ENCODE data around the gene DDX24.

- TF ChIP-seq EZH2 (IDR thresholded peaks at IDR 0.05; ENCODE audit: insufficient read depth, low read length): no peak
- TF ChIP-seq, protein P1, sequence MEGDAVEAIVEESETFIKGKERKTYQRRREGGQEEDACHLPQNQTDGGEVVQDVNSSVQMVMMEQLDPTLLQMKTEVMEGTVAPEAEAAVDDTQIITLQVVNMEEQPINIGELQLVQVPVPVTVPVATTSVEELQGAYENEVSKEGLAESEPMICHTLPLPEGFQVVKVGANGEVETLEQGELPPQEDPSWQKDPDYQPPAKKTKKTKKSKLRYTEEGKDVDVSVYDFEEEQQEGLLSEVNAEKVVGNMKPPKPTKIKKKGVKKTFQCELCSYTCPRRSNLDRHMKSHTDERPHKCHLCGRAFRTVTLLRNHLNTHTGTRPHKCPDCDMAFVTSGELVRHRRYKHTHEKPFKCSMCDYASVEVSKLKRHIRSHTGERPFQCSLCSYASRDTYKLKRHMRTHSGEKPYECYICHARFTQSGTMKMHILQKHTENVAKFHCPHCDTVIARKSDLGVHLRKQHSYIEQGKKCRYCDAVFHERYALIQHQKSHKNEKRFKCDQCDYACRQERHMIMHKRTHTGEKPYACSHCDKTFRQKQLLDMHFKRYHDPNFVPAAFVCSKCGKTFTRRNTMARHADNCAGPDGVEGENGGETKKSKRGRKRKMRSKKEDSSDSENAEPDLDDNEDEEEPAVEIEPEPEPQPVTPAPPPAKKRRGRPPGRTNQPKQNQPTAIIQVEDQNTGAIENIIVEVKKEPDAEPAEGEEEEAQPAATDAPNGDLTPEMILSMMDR (IDR thresholded peaks at IDR 0.05; ENCODE audit: insufficient read depth, low read depth, low read length): no peak
These were observed 29.2 kb downstream of the DDX24 start for GRCh38 chr14:94051779-94052178.
